GM12801 (cell line): Measurements from ENCODE around the gene PADI1.

Experiments
- TF ChIP-seq, protein P1 (sequence below): IDR thresholded peaks from one replicate; pipeline ENCODE4 v1.5.1; 2011; ENCODE audit warnings: control low read depth; ENCODE audit not compliant: insufficient read length; ENCODE audit errors: extremely low read depth

Gene PADI1

GRCh38 chr1:17185485-17185860 lies 19.5 kb upstream of the PADI1 start:
- TF ChIP-seq, protein P1, sequence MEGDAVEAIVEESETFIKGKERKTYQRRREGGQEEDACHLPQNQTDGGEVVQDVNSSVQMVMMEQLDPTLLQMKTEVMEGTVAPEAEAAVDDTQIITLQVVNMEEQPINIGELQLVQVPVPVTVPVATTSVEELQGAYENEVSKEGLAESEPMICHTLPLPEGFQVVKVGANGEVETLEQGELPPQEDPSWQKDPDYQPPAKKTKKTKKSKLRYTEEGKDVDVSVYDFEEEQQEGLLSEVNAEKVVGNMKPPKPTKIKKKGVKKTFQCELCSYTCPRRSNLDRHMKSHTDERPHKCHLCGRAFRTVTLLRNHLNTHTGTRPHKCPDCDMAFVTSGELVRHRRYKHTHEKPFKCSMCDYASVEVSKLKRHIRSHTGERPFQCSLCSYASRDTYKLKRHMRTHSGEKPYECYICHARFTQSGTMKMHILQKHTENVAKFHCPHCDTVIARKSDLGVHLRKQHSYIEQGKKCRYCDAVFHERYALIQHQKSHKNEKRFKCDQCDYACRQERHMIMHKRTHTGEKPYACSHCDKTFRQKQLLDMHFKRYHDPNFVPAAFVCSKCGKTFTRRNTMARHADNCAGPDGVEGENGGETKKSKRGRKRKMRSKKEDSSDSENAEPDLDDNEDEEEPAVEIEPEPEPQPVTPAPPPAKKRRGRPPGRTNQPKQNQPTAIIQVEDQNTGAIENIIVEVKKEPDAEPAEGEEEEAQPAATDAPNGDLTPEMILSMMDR: no peak

GRCh38 chr1:17186216-17186909 lies 18.6 kb upstream of the PADI1 start:
- TF ChIP-seq, protein P1: no peak

DNA sequence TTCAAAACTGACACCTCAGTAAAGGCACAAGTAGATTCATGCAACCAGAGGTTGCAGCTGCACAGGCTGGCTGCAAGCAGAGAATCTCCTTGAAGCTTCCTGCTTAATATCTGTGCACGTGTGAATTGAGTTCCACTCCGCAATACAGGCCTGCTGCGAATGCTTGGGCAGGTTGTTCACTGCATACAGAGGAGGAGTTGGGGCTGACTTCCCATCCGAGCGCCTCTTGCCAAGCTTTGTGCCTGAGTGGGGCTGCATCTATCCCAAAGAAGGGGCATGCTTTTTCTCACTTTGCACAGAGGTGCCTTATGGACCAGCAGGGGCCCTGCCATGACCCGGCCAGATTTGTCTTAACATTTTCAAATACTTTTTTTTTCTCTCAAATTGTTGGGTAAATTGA lies 17.9 kb upstream of the PADI1 start:
- TF ChIP-seq, protein P1: no peak

DNA sequence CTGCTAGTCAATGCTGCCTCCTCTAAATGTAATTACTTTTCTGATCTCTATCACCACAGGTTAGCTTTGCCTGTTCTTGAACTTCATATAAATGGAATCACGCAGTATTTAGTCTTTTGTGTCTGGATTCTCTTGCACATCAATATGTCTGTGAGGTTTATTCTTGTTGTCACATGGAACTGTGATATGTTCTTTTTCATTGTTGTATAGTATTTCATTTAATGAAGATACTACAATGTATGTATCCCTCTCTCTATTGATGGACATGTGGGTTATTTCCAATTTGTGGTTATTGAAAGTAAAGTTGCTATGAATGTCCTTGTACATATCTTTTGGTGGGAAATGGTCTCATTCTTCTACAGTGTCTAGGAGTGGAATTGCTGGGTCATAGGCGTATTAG lies 16.7 kb upstream of the PADI1 start:
- TF ChIP-seq, protein P1: no peak

DNA sequence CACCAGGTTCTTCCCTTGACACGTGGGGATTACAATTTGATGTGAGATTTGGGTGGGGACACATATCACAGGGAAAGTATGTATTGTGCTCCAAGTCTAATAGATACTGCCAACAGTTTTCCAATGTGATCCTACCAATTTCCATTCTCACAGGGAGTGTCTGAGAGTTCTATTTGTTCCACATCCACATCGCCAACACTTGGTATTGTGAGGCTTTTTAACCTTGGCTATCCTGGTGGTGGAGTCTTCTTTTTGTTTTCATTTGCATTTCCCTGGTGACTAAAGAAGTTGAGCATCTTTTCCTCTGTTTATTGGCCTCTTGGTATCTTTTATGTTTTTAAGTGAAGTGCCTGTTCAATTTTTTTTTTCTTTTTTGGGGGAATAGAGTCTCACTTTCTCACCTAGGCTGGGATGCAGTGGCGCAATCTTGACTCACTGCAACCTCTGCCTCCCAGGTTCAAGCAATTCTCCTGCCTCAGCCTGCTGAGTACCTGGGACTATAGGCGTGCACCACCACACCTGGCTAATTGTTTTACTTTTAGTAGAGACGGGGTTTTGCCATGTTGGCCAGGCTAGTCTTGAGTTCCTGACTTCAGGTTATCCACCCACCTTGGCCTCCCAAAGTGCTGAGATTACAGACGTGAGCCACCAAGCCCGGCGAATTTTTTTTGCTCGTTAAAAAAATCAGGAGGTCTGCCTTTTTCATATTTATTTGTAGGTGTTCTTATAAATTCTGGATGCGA lies 15.9 kb upstream of the PADI1 start:
- TF ChIP-seq, protein P1: no peak

DNA sequence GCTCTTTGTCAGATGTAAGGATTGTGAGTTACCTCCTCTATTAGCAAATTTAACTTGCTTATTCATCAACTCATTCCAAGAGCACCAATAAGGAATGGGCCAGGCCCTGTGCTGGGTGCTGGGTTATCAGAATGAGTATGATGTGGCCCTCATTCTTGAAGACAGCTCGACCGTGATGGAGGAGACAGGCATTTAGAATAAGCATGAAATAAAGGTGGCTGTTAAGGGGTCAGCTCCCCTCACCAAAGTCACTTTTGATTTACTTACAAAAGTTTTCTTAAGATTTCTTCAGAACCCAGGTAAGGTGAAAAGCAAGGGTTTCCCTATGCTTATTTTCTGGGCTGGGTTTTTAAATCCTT lies 15.3 kb upstream of the PADI1 start:
- TF ChIP-seq, protein P1: no peak

GRCh38 chr1:17190010-17190995 lies 14.6 kb upstream of the PADI1 start:
- TF ChIP-seq, protein P1: no peak
